ENCODE data around the gene SLC26A2.

SLC26A2 gene

DNA sequence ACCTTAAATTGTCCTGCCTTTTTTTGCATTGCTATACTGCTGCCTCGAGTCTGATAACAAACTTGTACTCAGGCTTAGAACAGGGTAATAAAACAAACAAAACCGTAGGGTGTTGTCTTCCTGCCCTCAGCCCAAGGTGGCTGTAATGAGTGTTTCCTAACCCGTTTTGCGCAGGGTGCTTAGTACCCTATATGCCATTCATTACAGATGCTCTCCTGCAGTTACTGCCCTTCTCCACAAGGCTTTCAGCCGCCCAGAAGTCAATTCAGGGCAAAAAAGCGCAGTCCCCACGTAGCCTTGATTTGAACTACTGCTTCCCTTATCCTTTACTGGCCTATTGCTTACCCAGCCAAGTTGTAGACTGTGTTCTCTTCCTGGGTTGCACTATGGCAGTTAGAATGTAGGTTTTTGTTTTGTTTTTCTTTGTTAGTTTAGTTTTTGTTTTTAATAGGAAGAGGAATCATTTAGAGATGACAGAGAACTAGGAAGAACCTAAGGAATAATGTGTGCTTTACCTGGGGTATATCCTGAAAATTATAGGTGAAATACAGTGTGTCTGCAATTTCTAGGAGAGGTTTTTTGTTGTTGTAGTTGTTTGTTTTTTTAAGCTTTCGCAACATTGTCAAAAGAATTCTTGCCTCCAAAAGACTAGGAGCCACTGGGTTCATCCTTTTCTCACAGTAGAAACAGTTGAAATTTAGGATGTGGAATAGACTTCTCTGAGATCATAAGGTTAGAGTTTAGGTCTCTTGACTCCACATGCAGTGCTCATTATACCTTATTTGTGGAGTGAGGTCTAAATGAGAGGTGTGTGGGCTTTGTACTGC is 41.3 kb downstream of the SLC26A2 start:
- Histone ChIP-seq H2BK5ac (ENCODE audit: low read depth, low read length, poor library complexity, severe bottlenecking) (no peak overlapping the region), H3K18ac (ENCODE audit: low read depth in 1 of 2, low read length in 2 of 2) (no peak overlapping the region), H3K36me3 (ENCODE audit: control insufficient read depth in 1 of 2, insufficient read depth in 2 of 2, low read depth in 1 of 2, low read length in 2 of 2) (peaks cover 3 to 34% of the 10 kb centered on the region in 2 experiments), H3K4me3 (ENCODE audit: insufficient read depth in 1 of 2, low read depth in 1 of 2, low read length in 2 of 2) (peak overlapping the region in 1 of 2 experiments; percentile 96), H3K79me1 (replicated peaks; ENCODE audit: low read length, poor library complexity, severe bottlenecking) (peaks cover 16% of the 10 kb centered on the region), H2AK5ac (ENCODE audit: low read length, severe bottlenecking) (no peak overlapping the region), H3K9me3 (ENCODE audit: control insufficient read depth, low read length) (no peaks in the 10 kb centered on the region), H3K27ac (ENCODE audit: low read length, poor library complexity, severe bottlenecking) (peak overlapping the region; percentile 10), H2BK12ac (ENCODE audit: low read length in 2 of 2) (no peak overlapping the region), H4K91ac (ENCODE audit: low read length) (no peak overlapping the region), H3K9ac (ENCODE audit: low read length) (peak overlapping the region; percentile 96), H2BK15ac (ENCODE audit: low read depth, poor library complexity, severe bottlenecking) (no peak overlapping the region), H4K8ac (ENCODE audit: low read length) (no peak overlapping the region), H3K4me1 (ENCODE audit: control insufficient read depth, insufficient read depth, low read depth, low read length) (peaks cover 4% of the 10 kb centered on the region), H3K14ac (ENCODE audit: low read length in 2 of 2) (no peak overlapping the region), H3K23ac (ENCODE audit: low read length in 2 of 2) (no peak overlapping the region), H2BK120ac (ENCODE audit: low read depth, low read length) (no peak overlapping the region), H3K4ac (ENCODE audit: low read depth in 1 of 2, low read length in 2 of 2) (no peak overlapping the region), H3K27me3 (ENCODE audit: control insufficient read depth in 1 of 2, insufficient read depth in 1 of 2, low read length in 2 of 2) (no peaks in the 10 kb centered on the region), H3K4me2 (ENCODE audit: low read length, poor library complexity, severe bottlenecking) (peak overlapping the region; percentile 69), H2AFZ (ENCODE audit: low read depth, low read length) (no peak overlapping the region)
- WGBS = 17% methylated on average over 6 of the region's 8 CpGs
- DNase-seq = peak; percentile 86

DNA sequence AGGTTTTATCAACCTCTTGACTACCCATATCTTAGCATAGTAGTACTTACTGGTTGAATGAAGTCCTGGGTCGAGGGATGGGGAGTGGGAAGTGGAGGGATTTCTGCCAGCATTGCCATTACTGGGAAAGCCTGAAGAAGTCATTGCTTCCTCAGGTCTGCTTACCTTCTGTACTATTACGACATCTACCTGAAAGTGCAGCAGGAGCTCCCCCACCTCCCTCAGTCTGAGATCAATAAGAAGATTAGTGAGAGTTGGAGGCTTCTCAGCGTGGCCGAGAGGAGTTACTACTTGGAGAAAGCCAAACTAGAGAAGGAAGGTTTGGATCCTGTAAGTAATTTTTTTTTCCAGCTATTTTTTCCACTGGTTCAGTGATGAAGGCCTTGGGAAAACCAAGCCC is 45.8 kb downstream of the SLC26A2 start:
- Histone ChIP-seq H2BK15ac (ENCODE audit: low read depth, poor library complexity, severe bottlenecking) (no peak overlapping the region), H3K27ac (ENCODE audit: low read length, poor library complexity, severe bottlenecking) (no peak overlapping the region), H3K9me3 (ENCODE audit: control insufficient read depth, low read length) (no peaks in the 10 kb centered on the region), H3K14ac (ENCODE audit: low read length in 2 of 2) (no peak overlapping the region), H3K4me2 (ENCODE audit: low read length, poor library complexity, severe bottlenecking) (no peak overlapping the region), H2BK5ac (ENCODE audit: low read depth, low read length, poor library complexity, severe bottlenecking) (no peak overlapping the region), H2BK120ac (ENCODE audit: low read depth, low read length) (no peak overlapping the region), H3K36me3 (ENCODE audit: control insufficient read depth in 1 of 2, insufficient read depth in 2 of 2, low read depth in 1 of 2, low read length in 2 of 2) (peaks cover 15 to 74% of the 10 kb centered on the region in 2 experiments), H3K27me3 (ENCODE audit: control insufficient read depth in 1 of 2, insufficient read depth in 1 of 2, low read length in 2 of 2) (no peaks in the 10 kb centered on the region), H3K4me3 (ENCODE audit: insufficient read depth in 1 of 2, low read depth in 1 of 2, low read length in 2 of 2) (no peak overlapping the region), H2AK5ac (ENCODE audit: low read length, severe bottlenecking) (no peak overlapping the region), H4K91ac (ENCODE audit: low read length) (no peak overlapping the region), H2BK12ac (ENCODE audit: low read length in 2 of 2) (no peak overlapping the region), H3K18ac (ENCODE audit: low read depth in 1 of 2, low read length in 2 of 2) (no peak overlapping the region), H3K4ac (ENCODE audit: low read depth in 1 of 2, low read length in 2 of 2) (no peak overlapping the region), H4K8ac (ENCODE audit: low read length) (no peak overlapping the region), H3K4me1 (ENCODE audit: control insufficient read depth, insufficient read depth, low read depth, low read length) (peaks cover 4% of the 10 kb centered on the region), H3K9ac (ENCODE audit: low read length) (no peak overlapping the region), H3K23ac (ENCODE audit: low read length in 2 of 2) (no peak overlapping the region), H2AFZ (ENCODE audit: low read depth, low read length) (no peak overlapping the region), H3K79me1 (replicated peaks; ENCODE audit: low read length, poor library complexity, severe bottlenecking) (peaks cover 31% of the 10 kb centered on the region)
- 100% methylated on average over 3 of the region's 4 CpGs for WGBS
- no peak for DNase-seq

DNA sequence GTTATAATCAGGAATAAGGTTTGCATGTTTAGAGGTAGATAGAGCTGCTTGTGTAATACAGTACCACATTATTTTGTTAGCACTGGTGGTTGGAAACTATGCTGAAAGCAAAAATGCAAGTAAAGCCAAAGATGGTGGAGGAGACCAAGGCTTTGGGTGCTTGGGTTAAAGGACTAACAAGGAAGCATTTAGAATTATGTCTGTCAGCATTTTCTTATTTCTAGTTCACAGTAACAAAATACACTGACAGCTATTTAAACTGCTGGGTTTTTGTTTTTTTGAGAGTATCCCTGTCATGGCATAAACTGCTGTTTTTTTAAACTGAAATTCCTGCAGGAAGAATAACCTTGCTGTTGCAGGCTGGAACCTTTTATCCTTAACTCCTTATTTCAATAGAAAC is 46.5 kb downstream of the SLC26A2 start:
- Histone ChIP-seq H3K4me3 (ENCODE audit: insufficient read depth in 1 of 2, low read depth in 1 of 2, low read length in 2 of 2) (no peak overlapping the region), H3K27me3 (ENCODE audit: control insufficient read depth in 1 of 2, insufficient read depth in 1 of 2, low read length in 2 of 2) (no peaks in the 10 kb centered on the region), H2BK5ac (ENCODE audit: low read depth, low read length, poor library complexity, severe bottlenecking) (no peak overlapping the region), H3K36me3 (ENCODE audit: control insufficient read depth in 1 of 2, insufficient read depth in 2 of 2, low read depth in 1 of 2, low read length in 2 of 2) (peaks cover 16 to 78% of the 10 kb centered on the region in 2 experiments), H3K23ac (ENCODE audit: low read length in 2 of 2) (no peak overlapping the region), H2AK5ac (ENCODE audit: low read length, severe bottlenecking) (no peak overlapping the region), H3K14ac (ENCODE audit: low read length in 2 of 2) (no peak overlapping the region), H3K4ac (ENCODE audit: low read depth in 1 of 2, low read length in 2 of 2) (no peak overlapping the region), H4K8ac (ENCODE audit: low read length) (no peak overlapping the region), H3K4me1 (ENCODE audit: control insufficient read depth, insufficient read depth, low read depth, low read length) (peaks cover 4% of the 10 kb centered on the region), H3K27ac (ENCODE audit: low read length, poor library complexity, severe bottlenecking) (no peak overlapping the region), H3K9ac (ENCODE audit: low read length) (no peak overlapping the region), H3K9me3 (ENCODE audit: control insufficient read depth, low read length) (no peaks in the 10 kb centered on the region), H3K18ac (ENCODE audit: low read depth in 1 of 2, low read length in 2 of 2) (no peak overlapping the region), H2AFZ (ENCODE audit: low read depth, low read length) (no peak overlapping the region), H3K4me2 (ENCODE audit: low read length, poor library complexity, severe bottlenecking) (no peak overlapping the region), H2BK120ac (ENCODE audit: low read depth, low read length) (no peak overlapping the region), H2BK15ac (ENCODE audit: low read depth, poor library complexity, severe bottlenecking) (no peak overlapping the region), H3K79me1 (replicated peaks; ENCODE audit: low read length, poor library complexity, severe bottlenecking) (peaks cover 31% of the 10 kb centered on the region), H2BK12ac (ENCODE audit: low read length in 2 of 2) (no peak overlapping the region), H4K91ac (ENCODE audit: low read length) (no peak overlapping the region)
- DNase-seq = no peak

DNA sequence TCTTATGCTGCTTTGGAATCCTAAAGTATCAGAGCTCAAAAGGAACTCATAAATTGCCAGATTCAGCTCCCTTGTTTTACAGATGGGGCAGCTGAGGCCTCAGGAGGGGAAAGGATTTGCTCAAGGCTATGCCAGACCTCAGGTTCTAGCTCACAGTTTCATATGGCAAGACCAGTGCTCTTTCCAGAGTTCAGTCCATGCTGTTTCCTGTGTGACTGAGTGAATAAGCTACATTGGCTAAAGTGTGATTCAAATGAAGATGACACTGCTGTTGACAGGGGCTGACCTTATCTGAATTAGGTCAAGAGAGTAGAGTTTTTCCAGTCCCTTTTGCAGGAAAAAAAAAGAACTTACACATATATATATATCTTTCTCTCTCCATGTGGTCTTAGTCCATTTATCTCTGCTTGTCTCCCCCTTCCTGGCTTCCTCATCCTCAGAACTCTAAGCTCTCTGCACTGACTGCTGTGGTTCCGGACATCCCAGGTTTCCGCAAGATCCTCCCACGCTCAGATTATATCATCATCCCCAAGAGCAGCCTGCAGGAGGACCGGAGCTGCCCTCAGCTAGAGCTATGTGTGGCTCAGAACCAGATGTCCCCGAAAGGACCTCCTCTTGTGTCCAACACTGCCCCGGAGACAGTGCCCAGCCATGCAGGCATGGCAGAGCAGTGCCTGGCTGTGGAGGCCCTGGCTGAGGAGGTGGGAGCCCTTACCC is 49.3 kb downstream of the SLC26A2 start:
- Histone ChIP-seq H3K9ac (ENCODE audit: low read length) (peak overlapping the region; percentile 17), H3K4me1 (ENCODE audit: control insufficient read depth, insufficient read depth, low read depth, low read length) (peaks cover 2% of the 10 kb centered on the region), H3K27ac (ENCODE audit: low read length, poor library complexity, severe bottlenecking) (no peak overlapping the region), H2BK15ac (ENCODE audit: low read depth, poor library complexity, severe bottlenecking) (no peak overlapping the region), H3K23ac (ENCODE audit: low read length in 2 of 2) (no peak overlapping the region), H4K8ac (ENCODE audit: low read length) (no peak overlapping the region), H2BK12ac (ENCODE audit: low read length in 2 of 2) (no peak overlapping the region), H3K9me3 (ENCODE audit: control insufficient read depth, low read length) (peaks cover 6% of the 10 kb centered on the region), H3K18ac (ENCODE audit: low read depth in 1 of 2, low read length in 2 of 2) (no peak overlapping the region), H2BK120ac (ENCODE audit: low read depth, low read length) (no peak overlapping the region), H2BK5ac (ENCODE audit: low read depth, low read length, poor library complexity, severe bottlenecking) (no peak overlapping the region), H3K4me2 (ENCODE audit: low read length, poor library complexity, severe bottlenecking) (no peak overlapping the region), H2AFZ (ENCODE audit: low read depth, low read length) (no peak overlapping the region), H3K27me3 (ENCODE audit: control insufficient read depth in 1 of 2, insufficient read depth in 1 of 2, low read length in 2 of 2) (no peaks in the 10 kb centered on the region), H3K36me3 (ENCODE audit: control insufficient read depth in 1 of 2, insufficient read depth in 2 of 2, low read depth in 1 of 2, low read length in 2 of 2) (peaks cover 22 to 94% of the 10 kb centered on the region in 2 experiments), H4K91ac (ENCODE audit: low read length) (no peak overlapping the region), H3K79me1 (replicated peaks; ENCODE audit: low read length, poor library complexity, severe bottlenecking) (peaks cover 32% of the 10 kb centered on the region), H3K4ac (ENCODE audit: low read depth in 1 of 2, low read length in 2 of 2) (no peak overlapping the region), H2AK5ac (ENCODE audit: low read length, severe bottlenecking) (no peak overlapping the region), H3K4me3 (ENCODE audit: insufficient read depth in 1 of 2, low read depth in 1 of 2, low read length in 2 of 2) (no peak overlapping the region), H3K14ac (ENCODE audit: low read length in 2 of 2) (no peak overlapping the region)
- DNase-seq = peak; percentile 10
- 99% methylated on average over 6 of the region's 6 CpGs for WGBS

Measured in mesenchymal stem cell (in vitro differentiated cells and primary cell).